ENCODE measurements around the gene MED29. TPM values are rescaled to one million over a fixed set of nuclear protein-coding genes. Genes with fewer than 3 reads are reported as not detected.

MED29 gene
- total and polyA plus RNA-seq, 10 of the 15 experiments (the other 5 are each of a cell fraction or from before 2014, with no cell fraction given), result 3.2 to 36.6 (median 22.8) TPM

DNA sequence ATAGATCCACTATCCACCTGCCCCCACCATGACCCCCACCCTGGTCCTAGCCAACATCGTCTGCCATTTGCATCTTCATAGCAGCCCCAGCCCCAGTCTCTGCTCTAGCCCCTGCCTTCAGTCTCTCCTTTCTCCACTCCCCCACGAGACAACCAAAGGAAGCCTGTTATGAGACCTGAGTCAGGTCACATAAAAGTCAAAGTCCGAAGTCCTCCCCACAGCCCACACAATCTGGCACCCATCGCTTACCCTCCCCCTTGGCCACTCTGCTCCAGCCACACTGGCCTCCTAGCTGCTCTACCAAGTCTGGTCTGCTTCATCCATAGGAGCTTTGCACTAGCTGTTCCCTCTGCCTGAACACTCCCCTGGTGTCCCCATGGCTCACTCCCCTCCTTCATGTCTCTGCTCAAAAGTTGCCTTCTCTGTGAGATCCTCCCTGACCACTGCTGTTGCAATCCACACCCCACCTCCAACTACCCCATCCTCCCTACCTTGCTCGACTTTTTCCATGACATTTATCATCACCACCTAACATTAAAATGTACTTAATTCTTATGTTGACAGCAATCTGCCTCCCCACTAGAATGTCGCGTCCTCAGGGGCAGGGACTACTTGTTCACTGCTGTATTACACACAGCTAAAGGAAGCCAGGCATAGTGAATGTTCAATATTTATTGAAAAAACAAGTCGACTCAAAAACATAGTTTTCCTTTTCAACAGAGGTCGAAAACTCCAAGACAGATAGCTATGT lies 20.1 kb downstream of the MED29 start (continued):
- TF ChIP-seq SP1 (IDR thresholded peaks at IDR 0.05; ENCODE audit: low read depth, low read length) (no peak), CREB1 (IDR thresholded peaks at IDR 0.05; ENCODE audit: low read depth) (no peak), SREBF1 (IDR thresholded peaks at IDR 0.05; ENCODE audit: low read length) (no peak), ATF7 (IDR thresholded peaks at IDR 0.05; ENCODE audit: low read depth) (peak; percentile 55; the same call in 1 of the 2 replicates), HDGF (IDR thresholded peaks at IDR 0.05) (peak; percentile 98), ETV6 (conservative IDR thresholded peaks at IDR 0.05 in 1 of 2, IDR thresholded peaks at IDR 0.05 in 1 of 2; ENCODE audit: borderline replicate concordance in 1 of 2, low read depth in 1 of 2) (no peak), SMAD1 (IDR thresholded peaks at IDR 0.05; ENCODE audit: low read depth, partially characterized antibody) (peak; percentile 51), ZNF24 (IDR thresholded peaks at IDR 0.05) (no peak), GATAD2B (conservative IDR thresholded peaks at IDR 0.05; ENCODE audit: low read depth) (no peak; the same call in 1 of the 2 replicates), FOS (IDR thresholded peaks at IDR 0.05; ENCODE audit: borderline replicate concordance, extremely low read depth, insufficient read length) (no peak), POLR2A (IDR thresholded peaks at IDR 0.05; ENCODE audit: low read depth, low read length) (peak; percentile 78), IKZF1 (conservative IDR thresholded peaks at IDR 0.05) (peak; percentile 46; the same call in 1 of the 2 replicates), KDM1A (IDR thresholded peaks at IDR 0.05; ENCODE audit: borderline replicate concordance) (no peak), MEF2B (IDR thresholded peaks at IDR 0.05; ENCODE audit: partially characterized antibody, poor library complexity, severe bottlenecking) (no peak), SRF (IDR thresholded peaks at IDR 0.05; ENCODE audit: low read depth in 2 of 2, low read length in 2 of 2) (no peak), ZNF207 (IDR thresholded peaks at IDR 0.05; ENCODE audit: borderline replicate concordance) (no peak), KAT2A (conservative IDR thresholded peaks at IDR 0.05; ENCODE audit: control insufficient read depth, low read depth, low read length) (no peak), IRF4 (IDR thresholded peaks at IDR 0.05; ENCODE audit: low read depth, low read length) (0 out of 2 replicates have a peak, but pooled peaks have one; percentile 13), BACH1 (IDR thresholded peaks at IDR 0.05; ENCODE audit: borderline replicate concordance) (no peak; the same call in 1 of the 2 replicates)
- TF ChIP-seq, protein P1, sequence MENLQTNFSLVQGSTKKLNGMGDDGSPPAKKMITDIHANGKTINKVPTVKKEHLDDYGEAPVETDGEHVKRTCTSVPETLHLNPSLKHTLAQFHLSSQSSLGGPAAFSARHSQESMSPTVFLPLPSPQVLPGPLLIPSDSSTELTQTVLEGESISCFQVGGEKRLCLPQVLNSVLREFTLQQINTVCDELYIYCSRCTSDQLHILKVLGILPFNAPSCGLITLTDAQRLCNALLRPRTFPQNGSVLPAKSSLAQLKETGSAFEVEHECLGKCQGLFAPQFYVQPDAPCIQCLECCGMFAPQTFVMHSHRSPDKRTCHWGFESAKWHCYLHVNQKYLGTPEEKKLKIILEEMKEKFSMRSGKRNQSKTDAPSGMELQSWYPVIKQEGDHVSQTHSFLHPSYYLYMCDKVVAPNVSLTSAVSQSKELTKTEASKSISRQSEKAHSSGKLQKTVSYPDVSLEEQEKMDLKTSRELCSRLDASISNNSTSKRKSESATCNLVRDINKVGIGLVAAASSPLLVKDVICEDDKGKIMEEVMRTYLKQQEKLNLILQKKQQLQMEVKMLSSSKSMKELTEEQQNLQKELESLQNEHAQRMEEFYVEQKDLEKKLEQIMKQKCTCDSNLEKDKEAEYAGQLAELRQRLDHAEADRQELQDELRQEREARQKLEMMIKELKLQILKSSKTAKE (IDR thresholded peaks at IDR 0.05; ENCODE audit: low read depth, poor library complexity, severe bottlenecking), result peak; percentile 49
- TF ChIP-seq, protein P2, sequence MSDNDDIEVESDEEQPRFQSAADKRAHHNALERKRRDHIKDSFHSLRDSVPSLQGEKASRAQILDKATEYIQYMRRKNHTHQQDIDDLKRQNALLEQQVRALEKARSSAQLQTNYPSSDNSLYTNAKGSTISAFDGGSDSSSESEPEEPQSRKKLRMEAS (IDR thresholded peaks at IDR 0.05; ENCODE audit: low read depth, low read length), result no peak
- TF ChIP-seq, protein P3, sequence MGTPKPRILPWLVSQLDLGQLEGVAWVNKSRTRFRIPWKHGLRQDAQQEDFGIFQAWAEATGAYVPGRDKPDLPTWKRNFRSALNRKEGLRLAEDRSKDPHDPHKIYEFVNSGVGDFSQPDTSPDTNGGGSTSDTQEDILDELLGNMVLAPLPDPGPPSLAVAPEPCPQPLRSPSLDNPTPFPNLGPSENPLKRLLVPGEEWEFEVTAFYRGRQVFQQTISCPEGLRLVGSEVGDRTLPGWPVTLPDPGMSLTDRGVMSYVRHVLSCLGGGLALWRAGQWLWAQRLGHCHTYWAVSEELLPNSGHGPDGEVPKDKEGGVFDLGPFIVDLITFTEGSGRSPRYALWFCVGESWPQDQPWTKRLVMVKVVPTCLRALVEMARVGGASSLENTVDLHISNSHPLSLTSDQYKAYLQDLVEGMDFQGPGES (IDR thresholded peaks at IDR 0.05), result no peak
- TF ChIP-seq, protein P4, sequence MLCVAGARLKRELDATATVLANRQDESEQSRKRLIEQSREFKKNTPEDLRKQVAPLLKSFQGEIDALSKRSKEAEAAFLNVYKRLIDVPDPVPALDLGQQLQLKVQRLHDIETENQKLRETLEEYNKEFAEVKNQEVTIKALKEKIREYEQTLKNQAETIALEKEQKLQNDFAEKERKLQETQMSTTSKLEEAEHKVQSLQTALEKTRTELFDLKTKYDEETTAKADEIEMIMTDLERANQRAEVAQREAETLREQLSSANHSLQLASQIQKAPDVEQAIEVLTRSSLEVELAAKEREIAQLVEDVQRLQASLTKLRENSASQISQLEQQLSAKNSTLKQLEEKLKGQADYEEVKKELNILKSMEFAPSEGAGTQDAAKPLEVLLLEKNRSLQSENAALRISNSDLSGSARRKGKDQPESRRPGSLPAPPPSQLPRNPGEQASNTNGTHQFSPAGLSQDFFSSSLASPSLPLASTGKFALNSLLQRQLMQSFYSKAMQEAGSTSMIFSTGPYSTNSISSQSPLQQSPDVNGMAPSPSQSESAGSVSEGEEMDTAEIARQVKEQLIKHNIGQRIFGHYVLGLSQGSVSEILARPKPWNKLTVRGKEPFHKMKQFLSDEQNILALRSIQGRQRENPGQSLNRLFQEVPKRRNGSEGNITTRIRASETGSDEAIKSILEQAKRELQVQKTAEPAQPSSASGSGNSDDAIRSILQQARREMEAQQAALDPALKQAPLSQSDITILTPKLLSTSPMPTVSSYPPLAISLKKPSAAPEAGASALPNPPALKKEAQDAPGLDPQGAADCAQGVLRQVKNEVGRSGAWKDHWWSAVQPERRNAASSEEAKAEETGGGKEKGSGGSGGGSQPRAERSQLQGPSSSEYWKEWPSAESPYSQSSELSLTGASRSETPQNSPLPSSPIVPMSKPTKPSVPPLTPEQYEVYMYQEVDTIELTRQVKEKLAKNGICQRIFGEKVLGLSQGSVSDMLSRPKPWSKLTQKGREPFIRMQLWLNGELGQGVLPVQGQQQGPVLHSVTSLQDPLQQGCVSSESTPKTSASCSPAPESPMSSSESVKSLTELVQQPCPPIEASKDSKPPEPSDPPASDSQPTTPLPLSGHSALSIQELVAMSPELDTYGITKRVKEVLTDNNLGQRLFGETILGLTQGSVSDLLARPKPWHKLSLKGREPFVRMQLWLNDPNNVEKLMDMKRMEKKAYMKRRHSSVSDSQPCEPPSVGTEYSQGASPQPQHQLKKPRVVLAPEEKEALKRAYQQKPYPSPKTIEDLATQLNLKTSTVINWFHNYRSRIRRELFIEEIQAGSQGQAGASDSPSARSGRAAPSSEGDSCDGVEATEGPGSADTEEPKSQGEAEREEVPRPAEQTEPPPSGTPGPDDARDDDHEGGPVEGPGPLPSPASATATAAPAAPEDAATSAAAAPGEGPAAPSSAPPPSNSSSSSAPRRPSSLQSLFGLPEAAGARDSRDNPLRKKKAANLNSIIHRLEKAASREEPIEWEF (IDR thresholded peaks at IDR 0.05; ENCODE audit: insufficient replicate concordance, low read depth, low read length), result no peak

Measured in GM12878 (cell line).